Keratinocyte (primary cell): ENCODE measurements around the gene IGF1R. TPM values are rescaled to one million over a fixed set of nuclear protein-coding genes. Genes with fewer than 3 reads are reported as not detected.

Experiments used
- DNase-seq: peaks from one replicate; pipeline ENCODE4 v3.0.0-alpha.2; 2011; ENCODE audit warnings: low read depth, missing footprints, low spot score
- FAIRE-seq: peaks from 2 replicates; lab custom pipeline; 2011; peaks lifted over from hg19 to GRCh38; lab: Jason Lieb, UNC
- H2AFZ ChIP-seq: 2 replicates; pipeline ENCODE4 v1.6.0; 2012; ENCODE audit warnings: low read length, control low read depth, inconsistent platforms; ENCODE audit not compliant: control insufficient read depth
- H3K27ac ChIP-seq: 2 replicates; pipeline ENCODE4 v1.5.1; 2011; ENCODE audit warnings: low read length; ENCODE audit not compliant: control insufficient read depth, insufficient read depth
- H3K27me3 ChIP-seq: 3 replicates; pipeline ENCODE4 v1.6.0; 2011; ENCODE audit warnings: low read length; ENCODE audit not compliant: control insufficient read depth, insufficient read depth; ENCODE audit errors: extremely low read depth
- H3K36me3 ChIP-seq, 2 experiments: 2 replicates in 1 of 2; 3 replicates in 1 of 2; pipeline ENCODE4 v1.5.1; 2011; ENCODE audit warnings: low read length in 2 of 2, mild to moderate bottlenecking in 1 of 2; ENCODE audit not compliant: control insufficient read depth in 2 of 2, insufficient read depth in 2 of 2; ENCODE audit errors: extremely low read depth in 1 of 2
- H3K4me1 ChIP-seq: 3 replicates; pipeline ENCODE4 v1.5.1; 2011; ENCODE audit warnings: low read length; ENCODE audit not compliant: control insufficient read depth, insufficient read depth; ENCODE audit errors: extremely low read depth
- H3K4me2 ChIP-seq: 3 replicates; pipeline ENCODE4 v1.6.0; 2011; ENCODE audit warnings: low read depth, low read length; ENCODE audit not compliant: control insufficient read depth, insufficient read depth; ENCODE audit errors: extremely low read depth
- H3K4me3 ChIP-seq, 3 experiments: fragments of 200-600 bp in 1 of 3; sonication (generic) in 1 of 3; 2 replicates in 2 of 3; 3 replicates in 1 of 3; pipeline ENCODE4 v1.5.1; 2011 to 2016; ENCODE audit warnings: low read length in 3 of 3, mild to moderate bottlenecking in 3 of 3, control low read depth in 2 of 3, inconsistent platforms in 1 of 3, low read depth in 1 of 3, mixed read lengths in 1 of 3, mixed run types in 1 of 3, moderate library complexity in 1 of 3; ENCODE audit not compliant: control insufficient read depth in 2 of 3, insufficient read depth in 2 of 3; ENCODE audit errors: extremely low read depth in 1 of 3
- H3K79me2 ChIP-seq: 2 replicates; pipeline ENCODE4 v1.6.0; 2012; ENCODE audit warnings: low read length; ENCODE audit not compliant: control insufficient read depth, insufficient read depth
- H3K9ac ChIP-seq: 3 replicates; pipeline ENCODE4 v1.6.0; 2011; ENCODE audit warnings: low read length; ENCODE audit not compliant: control insufficient read depth, insufficient read depth; ENCODE audit errors: extremely low read depth
- H3K9me1 ChIP-seq: 3 replicates; pipeline ENCODE4 v1.6.0; 2011; ENCODE audit warnings: low read length; ENCODE audit not compliant: control insufficient read depth, insufficient read depth; ENCODE audit errors: extremely low read depth
- H3K9me3 ChIP-seq: 2 replicates; pipeline ENCODE4 v1.5.1; 2012; ENCODE audit warnings: low read depth, low read length; ENCODE audit not compliant: control insufficient read depth
- H4K20me1 ChIP-seq: 3 replicates; pipeline ENCODE4 v1.6.0; 2011; ENCODE audit warnings: low read length; ENCODE audit not compliant: control insufficient read depth, insufficient read depth; ENCODE audit errors: extremely low read depth
- EZH2 ChIP-seq: IDR thresholded peaks from one replicate; pipeline ENCODE4 v1.6.1; 2012; ENCODE audit warnings: inconsistent platforms, mild to moderate bottlenecking, low read length, moderate library complexity
- dilution Hi-C: fragments of 300-500 bp; cut with MboI; formaldehyde crosslinking; loops from one replicate; pipeline ENCODE4 v1.7.0; 2020; ENCODE audit warnings: low sequenced_read_pairs; ENCODE audit not compliant: extremely low pct_ligation_motif_present
- polyA plus RNA-seq, 5 experiments: library from polyadenylated mRNA; depleted of rRNA in 3 of 5; stranded (reverse) in 3 of 5; stranded (forward) in 1 of 5; unstranded in 1 of 5; fragments of >200 nt; gene quantifications; 1 replicate in 1 of 5; 2 replicates in 3 of 5; 3 replicates in 1 of 5; pipeline versions ENCODE4 v1.2.1 to v1.2.3, GENCODE V29; 2011 to 2012; ENCODE audit warnings: missing spikeins in 2 of 5, low read depth in 1 of 5, low replicate concordance in 1 of 5
- TF ChIP-seq, protein P1 (sequence below), 3 experiments: IDR thresholded peaks in 1 of 3; conservative IDR thresholded peaks in 1 of 3; optimal IDR thresholded peaks in 1 of 3; 2 replicates in 2 of 3; 3 replicates in 1 of 3; pipeline versions ENCODE3 to v1.5.1; 2011; ENCODE audit warnings: low read length in 3 of 3, mild to moderate bottlenecking in 3 of 3, moderate library complexity in 2 of 3, control low read depth in 1 of 3, inconsistent platforms in 1 of 3; ENCODE audit not compliant: insufficient read depth in 2 of 3; ENCODE audit errors: extremely low read depth in 1 of 3

Gene IGF1R
- polyA plus RNA-seq, 1 donor (not counting 4 experiments of a cell fraction or from before 2014, with no cell fraction given), result 14.5 TPM

DNA sequence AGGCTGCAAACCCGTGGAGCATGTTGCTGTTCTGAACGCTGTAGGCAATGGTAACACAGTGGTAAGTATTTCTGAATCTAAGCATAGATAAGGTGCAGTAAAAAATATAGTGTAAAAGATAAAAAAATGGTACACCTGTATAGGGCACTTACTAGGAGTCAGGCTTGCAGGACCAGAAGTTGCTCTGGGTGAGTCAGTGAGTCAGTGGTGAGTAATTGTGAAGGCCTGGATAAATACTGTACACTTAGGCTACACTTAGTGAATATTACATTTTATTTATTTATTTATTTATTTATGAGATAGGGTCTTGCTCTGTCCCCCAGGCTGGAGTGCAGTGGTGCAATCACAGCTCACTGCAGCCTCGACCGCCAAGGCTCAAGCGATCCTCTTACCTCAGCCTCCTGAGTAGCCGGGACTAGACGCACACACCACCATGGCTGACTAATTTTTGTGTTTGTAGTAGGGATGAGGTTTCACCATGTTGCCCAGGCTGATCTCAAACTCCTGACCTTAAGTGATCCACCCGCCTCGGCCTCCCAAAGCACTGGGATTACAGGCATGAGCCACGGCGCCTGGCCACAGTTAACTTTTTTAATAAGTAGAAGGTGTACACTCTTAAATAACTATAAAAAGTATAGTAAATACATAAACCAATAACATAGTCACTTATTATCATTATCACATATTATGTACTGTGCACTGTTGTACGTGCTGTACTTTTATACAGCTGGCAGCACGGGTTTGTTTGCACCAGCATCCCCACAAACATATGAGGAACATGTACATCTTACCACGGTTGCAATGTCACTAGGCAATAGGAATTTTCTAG is 155.1 kb downstream of the IGF1R start:
- DNase-seq, result peak; percentile 40
- H3K27ac ChIP-seq, result no peak overlapping the region
- H3K4me1 ChIP-seq, result peaks cover 40% of the 10 kb centered on the region
- dilution Hi-C loops, result no loop called here
- H3K36me3 ChIP-seq, result no peaks in the 10 kb centered on the region
- H3K9me1 ChIP-seq, result peaks cover 6% of the 10 kb centered on the region
- H3K79me2 ChIP-seq, result peaks cover 86% of the 10 kb centered on the region
- no peak overlapping the region for H3K4me3 ChIP-seq
- TF ChIP-seq EZH2, result no peak
- no peaks in the 10 kb centered on the region for H3K9me3 ChIP-seq
- H4K20me1 ChIP-seq, result peaks cover 19% of the 10 kb centered on the region
- no peaks in the 10 kb centered on the region for H3K27me3 ChIP-seq
- peak; percentile 26 for FAIRE-seq
- H2AFZ ChIP-seq, result no peak overlapping the region
- H3K9ac ChIP-seq, result no peak overlapping the region
- H3K4me2 ChIP-seq, result no peak overlapping the region

DNA sequence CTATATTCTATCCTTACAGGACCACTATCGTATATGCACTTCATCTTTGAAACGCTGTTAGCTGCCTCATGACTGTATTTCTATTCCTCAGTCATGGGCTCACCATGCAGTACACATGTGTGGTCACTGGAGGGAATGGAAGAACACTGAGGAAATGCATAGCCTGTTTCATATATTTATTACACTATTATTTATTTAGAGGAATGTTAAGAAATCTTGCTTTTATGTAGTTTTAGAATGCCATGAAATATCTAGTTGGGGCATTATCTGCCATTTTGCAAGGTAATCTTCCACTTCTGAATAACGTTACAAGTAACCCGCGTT is 155.7 kb downstream of the IGF1R start:
- Histone ChIP-seq H2AFZ (no peak overlapping the region), H4K20me1 (peaks cover 19% of the 10 kb centered on the region), H3K4me2 (no peak overlapping the region), H3K9ac (no peak overlapping the region), H3K27me3 (no peaks in the 10 kb centered on the region), H3K36me3 (no peaks in the 10 kb centered on the region), H3K27ac (no peak overlapping the region), H3K9me1 (peaks cover 6% of the 10 kb centered on the region), H3K4me1 (peaks cover 35% of the 10 kb centered on the region), H3K4me3 (no peak overlapping the region), H3K9me3 (no peaks in the 10 kb centered on the region), H3K79me2 (peaks cover 86% of the 10 kb centered on the region)
- FAIRE-seq (no peak), DNase-seq (no peak)
- dilution Hi-C loops, result no loop called here
- TF ChIP-seq, protein P1, sequence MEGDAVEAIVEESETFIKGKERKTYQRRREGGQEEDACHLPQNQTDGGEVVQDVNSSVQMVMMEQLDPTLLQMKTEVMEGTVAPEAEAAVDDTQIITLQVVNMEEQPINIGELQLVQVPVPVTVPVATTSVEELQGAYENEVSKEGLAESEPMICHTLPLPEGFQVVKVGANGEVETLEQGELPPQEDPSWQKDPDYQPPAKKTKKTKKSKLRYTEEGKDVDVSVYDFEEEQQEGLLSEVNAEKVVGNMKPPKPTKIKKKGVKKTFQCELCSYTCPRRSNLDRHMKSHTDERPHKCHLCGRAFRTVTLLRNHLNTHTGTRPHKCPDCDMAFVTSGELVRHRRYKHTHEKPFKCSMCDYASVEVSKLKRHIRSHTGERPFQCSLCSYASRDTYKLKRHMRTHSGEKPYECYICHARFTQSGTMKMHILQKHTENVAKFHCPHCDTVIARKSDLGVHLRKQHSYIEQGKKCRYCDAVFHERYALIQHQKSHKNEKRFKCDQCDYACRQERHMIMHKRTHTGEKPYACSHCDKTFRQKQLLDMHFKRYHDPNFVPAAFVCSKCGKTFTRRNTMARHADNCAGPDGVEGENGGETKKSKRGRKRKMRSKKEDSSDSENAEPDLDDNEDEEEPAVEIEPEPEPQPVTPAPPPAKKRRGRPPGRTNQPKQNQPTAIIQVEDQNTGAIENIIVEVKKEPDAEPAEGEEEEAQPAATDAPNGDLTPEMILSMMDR (optimal IDR thresholded peaks at IDR 0.05 in 1 of 3, IDR thresholded peaks at IDR 0.05 in 1 of 3, conservative IDR thresholded peaks at IDR 0.05 in 1 of 3; ENCODE audit: extremely low read depth in 1 of 3, insufficient read depth in 2 of 3, low read length in 3 of 3), result peak in 2 of 3 experiments; percentile 13 to 16
- TF ChIP-seq EZH2, result no peak
